GM04504 (cell line): ENCODE data around the gene TMC3.

ENCODE experiments used
- DNase-seq: peaks from one replicate; pipeline ENCODE4 v3.0.0-alpha.2; 2012; ENCODE audit warnings: low read depth

Gene TMC3

GRCh38 chr15:81322676-81323253 is 51.2 kb downstream of the TMC3 start:
- no peak for DNase-seq

GRCh38 chr15:81321667-81322066 is 52.3 kb downstream of the TMC3 start:
- DNase-seq, result no peak

GRCh38 chr15:81317642-81318017 is 56.4 kb downstream of the TMC3 start:
- no peak for DNase-seq

- DNase-seq, result no peak
Observed at GRCh38 chr15:81316267-81316666, 57.7 kb downstream of the TMC3 start.

GRCh38 chr15:81315452-81316175 is 58.4 kb downstream of the TMC3 start:
- no peak for DNase-seq

GRCh38 chr15:81314378-81314777 is 59.6 kb downstream of the TMC3 start:
- no peak for DNase-seq

GRCh38 chr15:81313686-81314085 is 60.3 kb downstream of the TMC3 start:
- no peak for DNase-seq

- DNase-seq, result peak; percentile 98
Observed at GRCh38 chr15:81312790-81313543, 61.0 kb downstream of the TMC3 start.

- DNase-seq, result peak; percentile 35
Observed at GRCh38 chr15:81311752-81312464, 62.1 kb downstream of the TMC3 start.

GRCh38 chr15:81310480-81310879 is 63.5 kb downstream of the TMC3 start:
- no peak for DNase-seq

GRCh38 chr15:81309647-81310450 is 64.2 kb downstream of the TMC3 start:
- no peak for DNase-seq

- DNase-seq, result no peak
Observed at GRCh38 chr15:81308260-81308659, 65.8 kb downstream of the TMC3 start.

GRCh38 chr15:81304226-81304625 is 69.8 kb downstream of the TMC3 start:
- DNase-seq, result peak; percentile 56

GRCh38 chr15:81303244-81304225 is 70.5 kb downstream of the TMC3 start:
- no peak for DNase-seq

GRCh38 chr15:81302701-81303109 is 71.3 kb downstream of the TMC3 start:
- no peak for DNase-seq

GRCh38 chr15:81301815-81302399 is 72.1 kb downstream of the TMC3 start:
- DNase-seq, result no peak

GRCh38 chr15:81301385-81301784 is 72.6 kb downstream of the TMC3 start:
- DNase-seq, result no peak

GRCh38 chr15:81299630-81300273 is 74.3 kb downstream of the TMC3 start:
- no peak for DNase-seq

- no peak for DNase-seq
Observed at GRCh38 chr15:81299156-81299555, 74.9 kb downstream of the TMC3 start.

GRCh38 chr15:81298611-81299010 is 75.4 kb downstream of the TMC3 start:
- no peak for DNase-seq
